ENCODE results near the gene PDZD2.

DNA sequence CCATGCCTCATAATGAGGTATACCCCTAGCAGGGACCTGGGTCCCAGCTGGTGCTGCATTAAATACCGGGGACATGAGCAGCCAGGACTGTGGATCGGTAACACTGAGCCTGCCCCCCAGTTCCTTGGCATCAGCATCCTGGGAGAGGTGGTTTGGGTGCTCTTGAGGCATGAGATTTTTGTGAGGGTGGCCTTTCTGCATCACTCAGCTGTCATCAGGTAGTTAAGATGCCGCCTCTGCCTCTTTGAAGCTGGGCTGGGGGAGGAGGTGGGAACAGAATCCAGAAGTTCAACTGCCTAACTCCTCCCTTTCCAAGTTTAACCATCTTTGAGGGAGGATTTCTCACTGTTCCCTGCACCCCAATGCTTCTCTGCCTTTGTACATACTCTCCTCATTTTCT lies 112.7 kb downstream of the PDZD2 start:
- TF ChIP-seq, protein P1, sequence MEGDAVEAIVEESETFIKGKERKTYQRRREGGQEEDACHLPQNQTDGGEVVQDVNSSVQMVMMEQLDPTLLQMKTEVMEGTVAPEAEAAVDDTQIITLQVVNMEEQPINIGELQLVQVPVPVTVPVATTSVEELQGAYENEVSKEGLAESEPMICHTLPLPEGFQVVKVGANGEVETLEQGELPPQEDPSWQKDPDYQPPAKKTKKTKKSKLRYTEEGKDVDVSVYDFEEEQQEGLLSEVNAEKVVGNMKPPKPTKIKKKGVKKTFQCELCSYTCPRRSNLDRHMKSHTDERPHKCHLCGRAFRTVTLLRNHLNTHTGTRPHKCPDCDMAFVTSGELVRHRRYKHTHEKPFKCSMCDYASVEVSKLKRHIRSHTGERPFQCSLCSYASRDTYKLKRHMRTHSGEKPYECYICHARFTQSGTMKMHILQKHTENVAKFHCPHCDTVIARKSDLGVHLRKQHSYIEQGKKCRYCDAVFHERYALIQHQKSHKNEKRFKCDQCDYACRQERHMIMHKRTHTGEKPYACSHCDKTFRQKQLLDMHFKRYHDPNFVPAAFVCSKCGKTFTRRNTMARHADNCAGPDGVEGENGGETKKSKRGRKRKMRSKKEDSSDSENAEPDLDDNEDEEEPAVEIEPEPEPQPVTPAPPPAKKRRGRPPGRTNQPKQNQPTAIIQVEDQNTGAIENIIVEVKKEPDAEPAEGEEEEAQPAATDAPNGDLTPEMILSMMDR (IDR thresholded peaks at IDR 0.05; ENCODE audit: low read depth, low read length, poor library complexity, severe bottlenecking): no peak
- no peak for TF ChIP-seq EZH2phosphoT487 (IDR thresholded peaks at IDR 0.05; ENCODE audit: borderline replicate concordance, low read length)

Measured in DOHH2 (cell line).